ENCODE measurements around the gene ZNF76.
A peak's percentile ranks its signal among the peaks of the same experiment; 100 is the strongest.

The ZNF76 gene

DNA sequence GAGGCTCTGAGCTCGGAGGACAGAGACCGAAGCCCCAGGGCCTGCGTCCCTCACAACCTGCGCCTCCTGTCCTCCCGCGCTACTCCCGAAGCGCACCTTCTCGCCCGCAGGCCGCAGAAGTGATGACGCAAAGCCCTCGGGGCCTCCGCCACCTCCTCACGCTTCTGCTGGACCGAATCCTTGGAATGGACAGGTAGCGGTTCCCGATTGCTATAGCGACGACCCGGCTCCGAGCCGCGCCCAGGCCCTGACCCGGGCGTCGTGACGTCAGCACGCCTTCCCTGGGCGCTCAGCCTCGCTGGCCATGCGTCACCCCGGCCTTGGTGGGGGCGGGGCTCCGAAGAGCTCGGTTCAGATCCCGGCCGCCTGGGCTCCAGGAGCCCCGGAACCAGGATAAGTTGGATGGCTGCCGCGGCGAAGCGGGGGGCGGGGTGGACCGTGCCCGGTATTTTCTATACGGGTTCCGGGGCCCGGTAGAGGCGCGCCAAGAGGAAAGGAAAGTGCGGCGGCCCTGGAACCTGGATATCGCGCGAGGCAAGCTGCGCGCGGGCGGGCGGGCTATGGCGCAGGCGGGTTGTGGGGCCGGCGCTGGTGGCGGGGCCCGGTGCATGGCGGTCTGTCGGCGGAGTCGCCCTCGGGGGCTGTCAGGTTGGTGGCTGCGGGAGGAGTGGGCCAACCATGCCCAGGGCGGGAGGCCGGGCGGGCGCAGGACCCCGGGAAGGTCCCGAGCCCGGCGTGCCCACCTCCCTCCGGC, at the start of gene ZNF76:
Gene ZNF76 (plus strand): TSS at position 542 of the 754 bp plus-strand sequence. CDS start 21,417 bp downstream, outside the sequence.
- Histone ChIP-seq H3K9me2 (replicated peaks; ENCODE audit: insufficient read depth, low read length) (no peaks in the 10 kb centered on the region), H3K27ac (ENCODE audit: low read depth, low read length) (peak within 1 kb of the TSS; percentile 72), H3K36me3 (ENCODE audit: low read length) (no peaks in the 10 kb centered on the region), H3F3A (ENCODE audit: insufficient read depth) (peaks cover 18% of the 10 kb centered on the region), H3K9ac (ENCODE audit: low read length) (peak within 1 kb of the TSS; percentile 86), H3K4me3 (ENCODE audit: insufficient read depth, low read length, poor library complexity, severe bottlenecking) (peak within 1 kb of the TSS; percentile 72), H3K27me3 (ENCODE audit: low read length) (no peaks in the 10 kb centered on the region), H4K20me1 (ENCODE audit: low read depth, low read length) (no peaks in the 10 kb centered on the region), H3K4me2 (ENCODE audit: low read depth, low read length, poor library complexity, severe bottlenecking) (peak within 1 kb of the TSS; percentile 77), H3K79me2 (ENCODE audit: insufficient read depth, low read length) (peaks cover 34% of the 10 kb centered on the region; the same call in 1 of the 2 replicates), H3K9me3 (ENCODE audit: insufficient read depth, low read length) (no peaks in the 10 kb centered on the region), H2AFZ (ENCODE audit: low read depth, low read length, severe bottlenecking) (peak within 1 kb of the TSS; percentile 88)
- TF ChIP-seq, protein P1, sequence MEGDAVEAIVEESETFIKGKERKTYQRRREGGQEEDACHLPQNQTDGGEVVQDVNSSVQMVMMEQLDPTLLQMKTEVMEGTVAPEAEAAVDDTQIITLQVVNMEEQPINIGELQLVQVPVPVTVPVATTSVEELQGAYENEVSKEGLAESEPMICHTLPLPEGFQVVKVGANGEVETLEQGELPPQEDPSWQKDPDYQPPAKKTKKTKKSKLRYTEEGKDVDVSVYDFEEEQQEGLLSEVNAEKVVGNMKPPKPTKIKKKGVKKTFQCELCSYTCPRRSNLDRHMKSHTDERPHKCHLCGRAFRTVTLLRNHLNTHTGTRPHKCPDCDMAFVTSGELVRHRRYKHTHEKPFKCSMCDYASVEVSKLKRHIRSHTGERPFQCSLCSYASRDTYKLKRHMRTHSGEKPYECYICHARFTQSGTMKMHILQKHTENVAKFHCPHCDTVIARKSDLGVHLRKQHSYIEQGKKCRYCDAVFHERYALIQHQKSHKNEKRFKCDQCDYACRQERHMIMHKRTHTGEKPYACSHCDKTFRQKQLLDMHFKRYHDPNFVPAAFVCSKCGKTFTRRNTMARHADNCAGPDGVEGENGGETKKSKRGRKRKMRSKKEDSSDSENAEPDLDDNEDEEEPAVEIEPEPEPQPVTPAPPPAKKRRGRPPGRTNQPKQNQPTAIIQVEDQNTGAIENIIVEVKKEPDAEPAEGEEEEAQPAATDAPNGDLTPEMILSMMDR (IDR thresholded peaks at IDR 0.05; ENCODE audit: insufficient read depth, low read length, poor library complexity, severe bottlenecking), result peak; percentile 4
- no peak for TF ChIP-seq EZH2phosphoT487 (conservative IDR thresholded peaks at IDR 0.05; ENCODE audit: low read length)

DNA sequence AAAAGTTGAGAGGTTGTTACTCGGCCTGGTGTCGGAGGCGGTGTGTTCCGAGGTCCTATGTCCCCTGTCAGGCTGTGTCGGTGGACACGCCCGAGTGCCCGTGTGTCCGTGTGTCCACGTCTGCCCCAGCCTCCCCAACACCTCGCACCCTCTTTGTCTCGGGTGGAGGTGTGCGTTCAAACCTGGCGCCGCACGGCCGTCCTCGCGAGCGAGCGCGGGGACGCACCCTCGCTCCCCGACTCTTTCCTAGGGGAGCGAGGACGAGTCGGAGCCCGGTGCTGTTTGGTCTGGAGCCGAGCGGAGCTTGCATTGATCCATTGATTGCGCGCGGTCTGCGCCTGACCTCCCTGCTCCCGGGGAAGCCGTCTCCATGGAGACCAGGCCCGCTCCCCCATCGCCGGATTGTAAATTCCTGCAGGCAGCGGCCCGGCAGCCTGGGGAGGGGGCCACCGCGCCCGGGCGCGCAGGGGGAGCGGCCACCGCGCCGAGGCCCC, 46.2 kb upstream of the ZNF76 start:
- no peak overlapping the region for H3K27ac ChIP-seq (ENCODE audit: low read depth, low read length)
- no peak overlapping the region for H2AFZ ChIP-seq (ENCODE audit: low read depth, low read length, severe bottlenecking)
- no peak overlapping the region for H3K4me2 ChIP-seq (ENCODE audit: low read depth, low read length, poor library complexity, severe bottlenecking)
- no peaks in the 10 kb centered on the region for H3K9me3 ChIP-seq (ENCODE audit: insufficient read depth, low read length)
- H3K9ac ChIP-seq (ENCODE audit: low read length), result no peak overlapping the region
- H4K20me1 ChIP-seq (ENCODE audit: low read depth, low read length), result no peaks in the 10 kb centered on the region
- H3K4me3 ChIP-seq (ENCODE audit: insufficient read depth, low read length, poor library complexity, severe bottlenecking), result no peak overlapping the region
- no peaks in the 10 kb centered on the region for H3K36me3 ChIP-seq (ENCODE audit: low read length)
- H3K79me2 ChIP-seq (ENCODE audit: insufficient read depth, low read length), result no peaks in the 10 kb centered on the region
- H3K27me3 ChIP-seq (ENCODE audit: low read length), result no peaks in the 10 kb centered on the region
- no peaks in the 10 kb centered on the region for H3F3A ChIP-seq (ENCODE audit: insufficient read depth)
- TF ChIP-seq, protein P1 (IDR thresholded peaks at IDR 0.05; ENCODE audit: insufficient read depth, low read length, poor library complexity, severe bottlenecking), result no peak
- TF ChIP-seq EZH2phosphoT487 (conservative IDR thresholded peaks at IDR 0.05; ENCODE audit: low read length), result no peak
- H3K9me2 ChIP-seq (replicated peaks; ENCODE audit: insufficient read depth, low read length), result no peaks in the 10 kb centered on the region

DNA sequence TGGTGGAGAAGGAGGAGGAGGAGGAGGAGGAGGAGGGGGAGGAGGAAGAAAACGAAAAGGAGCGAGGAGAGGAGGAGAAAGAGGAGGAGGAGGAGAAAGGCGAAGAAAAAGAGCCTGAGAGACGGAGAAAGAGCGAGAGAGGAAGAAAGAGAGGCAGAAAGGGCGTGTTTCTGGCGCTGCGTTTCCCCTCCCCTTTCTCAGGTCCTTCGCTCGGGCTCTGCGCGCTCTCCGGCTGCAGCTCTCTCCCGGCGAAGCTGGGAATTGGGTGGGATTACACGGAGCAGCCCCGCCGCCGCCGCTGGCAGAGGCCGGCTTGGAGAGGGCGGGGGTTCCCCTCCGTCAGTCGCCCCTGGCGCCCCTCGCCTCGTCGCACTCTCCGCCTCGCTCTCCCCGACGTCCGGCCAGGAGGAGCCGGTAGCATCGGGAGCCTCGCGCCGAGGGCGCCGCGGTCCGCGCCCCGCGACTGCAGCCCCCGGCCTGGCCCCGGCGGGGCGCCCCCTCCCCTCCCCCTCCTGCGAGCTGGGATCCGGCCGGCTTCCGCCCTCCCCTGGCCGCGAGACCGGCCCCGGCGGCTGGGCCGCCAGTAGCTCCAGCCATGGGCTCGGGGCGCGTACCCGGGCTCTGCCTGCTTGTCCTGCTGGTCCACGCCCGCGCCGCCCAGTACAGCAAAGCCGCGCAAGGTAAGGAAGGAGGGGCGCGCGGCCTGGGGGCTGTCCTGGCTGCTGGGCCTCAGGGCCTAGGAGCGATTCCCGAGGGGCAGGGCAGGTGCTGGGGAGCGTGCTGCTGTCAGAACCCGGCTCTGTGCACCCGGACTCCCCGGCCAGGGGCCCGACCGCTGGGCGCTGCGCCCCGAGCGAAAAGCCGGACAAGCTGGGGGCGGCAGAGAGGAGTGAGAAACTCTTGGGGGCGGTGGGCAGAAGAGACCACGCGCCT, 45.4 kb upstream of the ZNF76 start, which contains the start of gene SCUBE3:
Gene SCUBE3 (plus strand): TSS at position 133 of the 933 bp plus-strand sequence. CDS start 463 bp downstream, at position 596.
- H3K4me2 ChIP-seq (ENCODE audit: low read depth, low read length, poor library complexity, severe bottlenecking), result no peak within 1 kb of the TSS
- H3K27me3 ChIP-seq (ENCODE audit: low read length), result no peaks in the 10 kb centered on the region

More for the DNA sequence above, 45.4 kb upstream of the ZNF76 start, which contains the start of gene SCUBE3:
- no peaks in the 10 kb centered on the region for H3K79me2 ChIP-seq (ENCODE audit: insufficient read depth, low read length)
- no peaks in the 10 kb centered on the region for H3F3A ChIP-seq (ENCODE audit: insufficient read depth)
- H4K20me1 ChIP-seq (ENCODE audit: low read depth, low read length), result no peaks in the 10 kb centered on the region
- no peak within 1 kb of the TSS for H3K4me3 ChIP-seq (ENCODE audit: insufficient read depth, low read length, poor library complexity, severe bottlenecking)
- TF ChIP-seq, protein P1 (IDR thresholded peaks at IDR 0.05; ENCODE audit: insufficient read depth, low read length, poor library complexity, severe bottlenecking), result no peak
- TF ChIP-seq EZH2phosphoT487 (conservative IDR thresholded peaks at IDR 0.05; ENCODE audit: low read length), result no peak
- H2AFZ ChIP-seq (ENCODE audit: low read depth, low read length, severe bottlenecking), result no peak within 1 kb of the TSS
- H3K36me3 ChIP-seq (ENCODE audit: low read length), result no peaks in the 10 kb centered on the region
- H3K27ac ChIP-seq (ENCODE audit: low read depth, low read length), result no peak within 1 kb of the TSS
- H3K9me3 ChIP-seq (ENCODE audit: insufficient read depth, low read length), result no peaks in the 10 kb centered on the region
- H3K9ac ChIP-seq (ENCODE audit: low read length), result no peak within 1 kb of the TSS
- no peaks in the 10 kb centered on the region for H3K9me2 ChIP-seq (replicated peaks; ENCODE audit: insufficient read depth, low read length)
